SK-N-SH treated with all-trans-retinoic acid at 6 μM for 48 hours (cell line): ENCODE results near the gene PSME3IP1.
"Not testable (repeated sequence)": the region's sequence is repeated elsewhere in the genome, so short reads cannot be mapped to it uniquely, and the experiment has no call there.

ENCODE experiments used
- ATAC-seq: fragments of 200-7000 bp; cut with Tn5 transposase; 3 replicates; pipeline ENCODE4 v1.9.1; 2020; ENCODE audit warnings: mild to moderate bottlenecking, moderate library complexity
- ARNTL ChIP-seq: fragments of 450-650 bp; formaldehyde crosslinking; IDR thresholded peaks from 2 replicates; pipeline ENCODE4 v1.5.0; 2020; ENCODE audit warnings: low read depth, mild to moderate bottlenecking, moderate library complexity, borderline replicate concordance
- BACH2 ChIP-seq: fragments of 250-450 bp; sonication (Bioruptor Pico); IDR thresholded peaks from 2 replicates; pipeline ENCODE4 v1.9.0; 2021; ENCODE audit warnings: mild to moderate bottlenecking, borderline replicate concordance
- CREB5 ChIP-seq: fragments of 250-450 bp; sonication (Bioruptor Pico); IDR thresholded peaks from 2 replicates; pipeline ENCODE4 v1.5.1; 2020; ENCODE audit warnings: low read depth, mild to moderate bottlenecking, moderate library complexity
- CSDC2 ChIP-seq: fragments of 250-450 bp; sonication (Bioruptor Pico); IDR thresholded peaks from 2 replicates; pipeline ENCODE4 v1.5.0; 2020; ENCODE audit warnings: mild to moderate bottlenecking, moderate library complexity
- CSRNP3 ChIP-seq: fragments of 250-450 bp; sonication (Bioruptor Pico); IDR thresholded peaks from 2 replicates; pipeline ENCODE4 v1.5.1; 2021; ENCODE audit warnings: mild to moderate bottlenecking, moderate library complexity
- ESRRG ChIP-seq: fragments of 250-450 bp; sonication (Bioruptor Pico); IDR thresholded peaks from 2 replicates; pipeline ENCODE4 v1.6.1; 2021; ENCODE audit warnings: mild to moderate bottlenecking
- GLIS3 ChIP-seq: fragments of 250-450 bp; sonication (Bioruptor Pico); IDR thresholded peaks from 2 replicates; pipeline ENCODE4 v1.5.0; 2020; ENCODE audit warnings: mild to moderate bottlenecking, moderate library complexity
- ISL1 ChIP-seq: fragments of 250-450 bp; sonication (Bioruptor Pico); IDR thresholded peaks from 2 replicates; pipeline ENCODE4 v2.1.2; 2022; ENCODE audit warnings: mild to moderate bottlenecking, moderate library complexity
- POU6F1 ChIP-seq: fragments of 250-450 bp; sonication (Bioruptor Pico); IDR thresholded peaks from 2 replicates; pipeline ENCODE4 v1.8.0; 2021; ENCODE audit warnings: low read depth, mild to moderate bottlenecking, moderate library complexity, borderline replicate concordance
- PPARA ChIP-seq: fragments of 250-450 bp; sonication (Bioruptor Pico); IDR thresholded peaks from 2 replicates; pipeline ENCODE4 v1.5.0; 2020; ENCODE audit warnings: mild to moderate bottlenecking, borderline replicate concordance
- RARB ChIP-seq: fragments of 250-450 bp; sonication (Bioruptor Pico); IDR thresholded peaks from 2 replicates; pipeline ENCODE4 v1.8.0; 2021; ENCODE audit warnings: mild to moderate bottlenecking, moderate library complexity
- SNAI2 ChIP-seq: fragments of 250-450 bp; sonication (Bioruptor Pico); IDR thresholded peaks from 2 replicates; pipeline ENCODE4 v1.5.0; 2020; ENCODE audit warnings: mild to moderate bottlenecking, moderate library complexity
- TCF4 ChIP-seq: fragments of 250-450 bp; sonication (Bioruptor Pico); IDR thresholded peaks from 2 replicates; pipeline ENCODE4 v1.8.0; 2021; ENCODE audit warnings: mild to moderate bottlenecking, moderate library complexity, borderline replicate concordance
- TOX ChIP-seq: fragments of 250-450 bp; sonication (Bioruptor Pico); IDR thresholded peaks from 2 replicates; pipeline ENCODE4 v1.8.0; 2021; ENCODE audit warnings: mild to moderate bottlenecking, moderate library complexity, borderline replicate concordance
- ZFP30 ChIP-seq: fragments of 450-650 bp; formaldehyde crosslinking; IDR thresholded peaks from 2 replicates; pipeline ENCODE4 v1.5.0; 2022; ENCODE audit warnings: mild to moderate bottlenecking, moderate library complexity
- ZNF565 ChIP-seq: fragments of 450-650 bp; formaldehyde crosslinking; conservative IDR thresholded peaks from 2 replicates; pipeline ENCODE4 v1.5.0; 2020; ENCODE audit warnings: low read depth, mild to moderate bottlenecking, moderate library complexity
- ZNF70 ChIP-seq: fragments of 450-650 bp; formaldehyde crosslinking; IDR thresholded peaks from 2 replicates; pipeline ENCODE4 v1.5.0; 2020; ENCODE audit warnings: mild to moderate bottlenecking, moderate library complexity
- ZNF8 ChIP-seq: fragments of 450-650 bp; formaldehyde crosslinking; IDR thresholded peaks from 2 replicates; pipeline ENCODE4 v1.5.0; 2020; ENCODE audit warnings: mild to moderate bottlenecking, moderate library complexity

Gene PSME3IP1

GRCh38 chr16:57112403-57113041 is 73.3 kb downstream of the PSME3IP1 start (continued):
- no peak for TF ChIP-seq CREB5
- TF ChIP-seq ZNF565, result no peak
- no peak for TF ChIP-seq BACH2 (CRISPR knock-in tag)
- TF ChIP-seq ZFP30 (CRISPR knock-in tag), result no peak
- TF ChIP-seq TCF4 (CRISPR knock-in tag), result no peak
- TF ChIP-seq GLIS3 (CRISPR knock-in tag), result no peak
- TF ChIP-seq ZNF8 (CRISPR knock-in tag), result no peak
- TF ChIP-seq POU6F1 (CRISPR knock-in tag), result no peak
- TF ChIP-seq PPARA (CRISPR knock-in tag), result no peak
- no peak for TF ChIP-seq ZNF70
- no peak for TF ChIP-seq SNAI2
- TF ChIP-seq RARB, result no peak
- TF ChIP-seq, all 23 proteins: peak for 0

- ATAC-seq, result no peak
- TF ChIP-seq ESRRG, result no peak
- no peak for TF ChIP-seq TOX (CRISPR knock-in tag)
- TF ChIP-seq PPARA (CRISPR knock-in tag), result no peak
- no peak for TF ChIP-seq ZNF8 (CRISPR knock-in tag)
- TF ChIP-seq, all 23 proteins: peak for 0
Observed at GRCh38 chr16:57111420-57111819, 74.4 kb downstream of the PSME3IP1 start.

- ATAC-seq, result no peak
- TF ChIP-seq PPARA (CRISPR knock-in tag) (no peak), ESRRG (no peak), TOX (CRISPR knock-in tag) (no peak), ZNF70 (no peak), ZFP30 (CRISPR knock-in tag) (no peak), ZNF8 (CRISPR knock-in tag) (no peak), ARNTL (CRISPR knock-in tag) (no peak), ISL1 (CRISPR knock-in tag) (no peak), CSDC2 (CRISPR knock-in tag) (no peak), CREB5 (no peak), CSRNP3 (CRISPR knock-in tag) (no peak), POU6F1 (CRISPR knock-in tag) (no peak)
Observed at GRCh38 chr16:57110937-57111336, 74.9 kb downstream of the PSME3IP1 start.

- not testable (repeated sequence) for ATAC-seq
Observed at GRCh38 chr16:57109259-57110105, 76.4 kb downstream of the PSME3IP1 start.
